Measurements from ENCODE around the gene SLC44A4. TPM values are rescaled to one million over a fixed set of nuclear protein-coding genes. Genes with fewer than 3 reads are reported as not detected.

The SLC44A4 gene
- total RNA-seq, 1 experiment from 2014 or later: 3.1 TPM

- H3K36me3 Mint-ChIP-seq: peaks cover 68% of the 10 kb centered on the region
- ChIA-PET CTCF (interaction anchor here (0.9 to 1.3 kb wide), 2 partner anchors 78 to 111 kb away, joined by 3 read pairs; no protein-coding TSS in a partner anchor), POLR2A (no interaction called here)
Measured at GRCh38 chr6:31883676-31884075, 4.9 kb upstream of the SLC44A4 start.

More at GRCh38 chr6:31883676-31884075, 4.9 kb upstream of the SLC44A4 start:
- Mint-ChIP-seq H3K4me3 (no peak overlapping the region), H3K27me3 (ENCODE audit: low read depth) (no peaks in the 10 kb centered on the region), H3K4me1 (peaks cover 6% of the 10 kb centered on the region), H3K9me3 (no peaks in the 10 kb centered on the region), H3K27ac (no peak overlapping the region)
- no peak for ATAC-seq
- TF ChIP-seq, protein P1, sequence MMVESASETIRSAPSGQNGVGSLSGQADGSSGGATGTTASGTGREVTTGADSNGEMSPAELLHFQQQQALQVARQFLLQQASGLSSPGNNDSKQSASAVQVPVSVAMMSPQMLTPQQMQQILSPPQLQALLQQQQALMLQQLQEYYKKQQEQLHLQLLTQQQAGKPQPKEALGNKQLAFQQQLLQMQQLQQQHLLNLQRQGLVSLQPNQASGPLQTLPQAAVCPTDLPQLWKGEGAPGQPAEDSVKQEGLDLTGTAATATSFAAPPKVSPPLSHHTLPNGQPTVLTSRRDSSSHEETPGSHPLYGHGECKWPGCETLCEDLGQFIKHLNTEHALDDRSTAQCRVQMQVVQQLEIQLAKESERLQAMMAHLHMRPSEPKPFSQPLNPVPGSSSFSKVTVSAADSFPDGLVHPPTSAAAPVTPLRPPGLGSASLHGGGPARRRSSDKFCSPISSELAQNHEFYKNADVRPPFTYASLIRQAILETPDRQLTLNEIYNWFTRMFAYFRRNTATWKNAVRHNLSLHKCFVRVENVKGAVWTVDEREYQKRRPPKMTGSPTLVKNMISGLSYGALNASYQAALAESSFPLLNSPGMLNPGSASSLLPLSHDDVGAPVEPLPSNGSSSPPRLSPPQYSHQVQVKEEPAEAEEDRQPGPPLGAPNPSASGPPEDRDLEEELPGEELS (CRISPR knock-in tag; IDR thresholded peaks at IDR 0.05): no peak
- no peak for TF ChIP-seq ARID4B (CRISPR knock-in tag; IDR thresholded peaks at IDR 0.05; ENCODE audit: borderline replicate concordance)
- TF ChIP-seq MYBL2 (CRISPR knock-in tag; IDR thresholded peaks at IDR 0.05): no peak
- no peak for TF ChIP-seq ELF4 (CRISPR knock-in tag; IDR thresholded peaks at IDR 0.05; ENCODE audit: low read depth)
- no peak for TF ChIP-seq GTF2I (CRISPR knock-in tag; conservative IDR thresholded peaks at IDR 0.05)
- TF ChIP-seq CREB1 (CRISPR knock-in tag; IDR thresholded peaks at IDR 0.05): no peak
- TF ChIP-seq ATF6 (CRISPR knock-in tag; IDR thresholded peaks at IDR 0.05): no peak
- no peak for TF ChIP-seq JAZF1 (CRISPR knock-in tag; IDR thresholded peaks at IDR 0.05)
- TF ChIP-seq FOXK1 (CRISPR knock-in tag; IDR thresholded peaks at IDR 0.05): no peak
- TF ChIP-seq ZNF512 (CRISPR knock-in tag; IDR thresholded peaks at IDR 0.05; ENCODE audit: borderline replicate concordance): no peak
- TF ChIP-seq TEAD4 (CRISPR knock-in tag; IDR thresholded peaks at IDR 0.05): no peak
- TF ChIP-seq, protein P2, sequence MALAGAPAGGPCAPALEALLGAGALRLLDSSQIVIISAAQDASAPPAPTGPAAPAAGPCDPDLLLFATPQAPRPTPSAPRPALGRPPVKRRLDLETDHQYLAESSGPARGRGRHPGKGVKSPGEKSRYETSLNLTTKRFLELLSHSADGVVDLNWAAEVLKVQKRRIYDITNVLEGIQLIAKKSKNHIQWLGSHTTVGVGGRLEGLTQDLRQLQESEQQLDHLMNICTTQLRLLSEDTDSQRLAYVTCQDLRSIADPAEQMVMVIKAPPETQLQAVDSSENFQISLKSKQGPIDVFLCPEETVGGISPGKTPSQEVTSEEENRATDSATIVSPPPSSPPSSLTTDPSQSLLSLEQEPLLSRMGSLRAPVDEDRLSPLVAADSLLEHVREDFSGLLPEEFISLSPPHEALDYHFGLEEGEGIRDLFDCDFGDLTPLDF (CRISPR knock-in tag; IDR thresholded peaks at IDR 0.05): no peak
- DNase-seq (ENCODE audit: low spot score): no peak

Data from WTC11 (cell line).